HFFc6 (cell line): ENCODE data around the gene KRT16. TPM values are rescaled to one million over a fixed set of nuclear protein-coding genes. Genes with fewer than 3 reads are reported as not detected.
"Not testable (repeated sequence)": the region's sequence is repeated elsewhere in the genome, so short reads cannot be mapped to it uniquely, and the experiment has no call there.

Experiments used
- DNase-seq: peaks from one replicate; pipeline ENCODE4 v3.0.0-alpha.2; 2018
- H3K27ac Mint-ChIP-seq: 2 replicates; pipeline ENCODE4 v1.8.0; 2020; ENCODE audit warnings: mild to moderate bottlenecking, mixed read lengths
- H3K27me3 Mint-ChIP-seq: 2 replicates; pipeline ENCODE4 v1.8.0; 2021; ENCODE audit warnings: mild to moderate bottlenecking, moderate library complexity, mixed read lengths; ENCODE audit not compliant: insufficient read depth
- H3K36me3 Mint-ChIP-seq: 2 replicates; pipeline ENCODE4 v1.8.0; 2021; ENCODE audit warnings: low read depth, mixed read lengths
- H3K4me1 Mint-ChIP-seq: 2 replicates; pipeline ENCODE4 v1.8.0; 2020; ENCODE audit warnings: low read depth, mixed read lengths
- H3K4me3 Mint-ChIP-seq: 2 replicates; pipeline ENCODE4 v1.8.0; 2020; ENCODE audit warnings: mild to moderate bottlenecking, moderate library complexity, mixed read lengths
- H3K9me3 Mint-ChIP-seq: 2 replicates; pipeline ENCODE4 v1.8.0; 2020; ENCODE audit warnings: mild to moderate bottlenecking, mixed read lengths
- CTCF ChIP-seq: fragments of 200-600 bp; sonication (generic); IDR thresholded peaks from 2 replicates; pipeline ENCODE4 v1.5.0; 2021; ENCODE audit warnings: antibody characterized with exemption, mild to moderate bottlenecking
- long read RNA-seq: library from polyadenylated mRNA; unstranded; transcript quantifications from one replicate; pipeline ENCODE4 v2.0.0, GENCODE V29; 2019
- total RNA-seq, 6 experiments: library from RNA; stranded (reverse); fragmentation: NEBNext Ultra II Directional; extraction: Animal tissue kit (Norgen Biotek cat#: 25700); gene quantifications; 2 replicates in 1 of 6; 3 replicates in 5 of 6; pipeline ENCODE4 v1.2.3, GENCODE V29; 2021

The KRT16 gene
- total RNA-seq, result under 1 TPM in 4 of 6 experiments, not detected in 2; 0.11 to 0.47 (median 0.17) TPM
- long read RNA-seq, result 0 reads

GRCh38 chr17:41612376-41613160 lies at the start of gene KRT16:
KRT16 (minus strand) TSS chr17:41612767; CDS start chr17:41612688, 79 bp downstream.
- H3K27ac Mint-ChIP-seq, H3K4me3 Mint-ChIP-seq, H3K36me3 Mint-ChIP-seq, H3K9me3 Mint-ChIP-seq: not testable (repeated sequence)
- DNase-seq, result peak; percentile 63
- Mint-ChIP-seq H3K27me3 (peaks cover 32% of the 10 kb centered on the region), H3K4me1 (peaks cover 14% of the 10 kb centered on the region)

GRCh38 chr17:41660221-41660711 lies 47.7 kb upstream of the KRT16 start:
- DNase-seq, result no peak
- H3K4me1 Mint-ChIP-seq, result no peaks in the 10 kb centered on the region
- peaks cover 3% of the 10 kb centered on the region for H3K27me3 Mint-ChIP-seq
- no peaks in the 10 kb centered on the region for H3K9me3 Mint-ChIP-seq
- TF ChIP-seq CTCF, result no peak
- H3K27ac Mint-ChIP-seq, result no peak overlapping the region
- no peaks in the 10 kb centered on the region for H3K36me3 Mint-ChIP-seq
- no peak overlapping the region for H3K4me3 Mint-ChIP-seq

GRCh38 chr17:41659427-41660212 lies 47.1 kb upstream of the KRT16 start:
- no peaks in the 10 kb centered on the region for H3K9me3 Mint-ChIP-seq
- H3K4me1 Mint-ChIP-seq, result no peaks in the 10 kb centered on the region
- no peak overlapping the region for H3K27ac Mint-ChIP-seq
- no peaks in the 10 kb centered on the region for H3K36me3 Mint-ChIP-seq
- TF ChIP-seq CTCF, result no peak
- H3K4me3 Mint-ChIP-seq, result no peak overlapping the region
- peaks cover 4% of the 10 kb centered on the region for H3K27me3 Mint-ChIP-seq
- no peak for DNase-seq

- Mint-ChIP-seq H3K4me3 (no peak overlapping the region), H3K36me3 (no peaks in the 10 kb centered on the region), H3K27me3 (peaks cover 4% of the 10 kb centered on the region), H3K9me3 (no peaks in the 10 kb centered on the region), H3K27ac (no peak overlapping the region), H3K4me1 (no peaks in the 10 kb centered on the region)
- no peak for TF ChIP-seq CTCF
- DNase-seq, result no peak
These were observed 46.3 kb upstream of the KRT16 start for GRCh38 chr17:41658846-41659245.

- TF ChIP-seq CTCF, result no peak
- Mint-ChIP-seq H3K27me3 (peaks cover 4% of the 10 kb centered on the region), H3K27ac (no peak overlapping the region), H3K36me3 (no peaks in the 10 kb centered on the region), H3K4me1 (no peaks in the 10 kb centered on the region), H3K4me3 (no peak overlapping the region), H3K9me3 (no peaks in the 10 kb centered on the region)
- DNase-seq, result no peak
These were observed 45.4 kb upstream of the KRT16 start for GRCh38 chr17:41657936-41658335.
